Head of caudate nucleus (tissue), 42 donors: ENCODE data around the gene DHDH.
"Not testable (repeated sequence)": the region's sequence is repeated elsewhere in the genome, so short reads cannot be mapped to it uniquely, and the experiment has no call there.

Experiments
- DNase-seq, 42 donors: peaks; one replicate each; pipeline versions ENCODE4 v3.0.0 to v3.0.0-alpha.2; 2020 to 2021; ENCODE audit warnings: mixed read lengths in 7 of 42
- intact Hi-C: fragments of 100-400 bp; cut with DNase I; formaldehyde crosslinking; loops from one replicate; pipeline ENCODE4 v1.15.0; 2022

DHDH gene

GRCh38 chr19:48913114-48913889, 20.2 kb upstream of the DHDH start:
- DNase-seq, result no peak
- intact Hi-C loops, result no loop called here

- no peak for DNase-seq
- intact Hi-C loops, result no loop called here
These were observed 19.3 kb upstream of the DHDH start for GRCh38 chr19:48914181-48914580.

GRCh38 chr19:48915757-48916156, 17.7 kb upstream of the DHDH start:
- intact Hi-C loops, result no loop called here
- DNase-seq, result no peak

GRCh38 chr19:48918071-48918470, 15.4 kb upstream of the DHDH start:
- no peak for DNase-seq
- intact Hi-C loops, result no loop called here

DNA sequence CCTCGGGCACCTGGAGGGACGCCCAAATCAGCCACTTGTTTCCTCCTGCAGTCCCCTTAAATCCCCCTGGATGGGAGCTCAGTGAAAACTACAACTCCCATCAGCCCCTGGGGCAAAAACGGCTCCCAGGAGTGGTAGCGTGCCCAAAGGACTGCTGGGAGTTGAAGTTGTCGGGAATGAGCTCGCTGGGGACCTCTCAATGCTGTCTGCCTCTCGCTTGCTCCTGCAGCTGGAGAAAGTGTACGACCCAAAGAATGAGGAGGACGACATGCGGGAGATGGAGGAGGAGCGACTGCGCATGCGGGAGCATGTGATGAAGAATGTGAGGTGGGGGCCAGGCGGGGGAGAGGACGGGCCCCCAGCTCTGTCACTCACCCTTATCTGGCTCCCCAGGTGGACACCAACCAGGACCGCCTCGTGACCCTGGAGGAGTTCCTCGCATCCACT, 14.7 kb upstream of the DHDH start:
- intact Hi-C loops, result no loop called here
- peak in 11 of 42 donors; percentile 10 to 46 (median 32) for DNase-seq

GRCh38 chr19:48919271-48919670, 14.2 kb upstream of the DHDH start:
- DNase-seq, intact Hi-C loops: not testable (repeated sequence)

GRCh38 chr19:48920949-48921348, 12.6 kb upstream of the DHDH start:
- DNase-seq, result no peak
- intact Hi-C loops, result no loop called here

DNA sequence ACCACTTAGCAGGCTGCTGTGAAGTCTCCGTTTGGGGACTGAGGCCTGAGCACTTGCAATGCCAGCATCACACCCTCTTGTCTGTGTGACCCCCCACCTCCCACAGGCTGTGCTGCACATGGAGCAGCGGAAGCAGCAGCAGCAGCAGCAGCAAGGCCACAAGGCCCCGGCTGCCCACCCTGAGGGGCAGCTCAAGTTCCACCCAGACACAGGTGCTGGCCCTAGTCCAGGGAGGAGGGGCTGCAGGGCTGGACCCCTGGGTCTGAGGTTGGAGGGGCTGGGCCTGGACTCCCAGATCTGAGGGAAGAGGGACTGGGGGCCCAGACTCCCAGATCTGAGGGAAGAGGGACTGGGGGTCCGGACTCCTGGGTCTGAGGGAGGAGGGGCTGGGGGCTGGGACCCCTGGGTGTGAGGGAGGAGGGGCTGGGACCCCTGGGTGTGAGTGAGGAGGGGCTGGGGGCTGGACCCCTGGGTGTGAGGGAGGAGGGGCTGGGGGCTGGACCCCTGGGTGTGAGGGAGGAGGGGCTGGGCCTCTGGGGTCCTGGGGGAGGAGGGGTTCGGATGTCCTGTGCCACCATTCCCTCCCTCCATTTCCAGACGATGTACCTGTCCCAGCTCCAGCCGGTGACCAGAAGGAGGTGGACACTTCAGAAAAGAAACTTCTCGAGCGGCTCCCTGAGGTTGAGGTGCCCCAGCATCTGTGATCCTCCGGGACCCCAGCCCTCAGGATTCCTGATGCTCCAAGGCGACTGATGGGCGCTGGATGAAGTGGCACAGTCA, 11.6 kb upstream of the DHDH start:
- intact Hi-C loops, result no loop called here
- no peak for DNase-seq

DNA sequence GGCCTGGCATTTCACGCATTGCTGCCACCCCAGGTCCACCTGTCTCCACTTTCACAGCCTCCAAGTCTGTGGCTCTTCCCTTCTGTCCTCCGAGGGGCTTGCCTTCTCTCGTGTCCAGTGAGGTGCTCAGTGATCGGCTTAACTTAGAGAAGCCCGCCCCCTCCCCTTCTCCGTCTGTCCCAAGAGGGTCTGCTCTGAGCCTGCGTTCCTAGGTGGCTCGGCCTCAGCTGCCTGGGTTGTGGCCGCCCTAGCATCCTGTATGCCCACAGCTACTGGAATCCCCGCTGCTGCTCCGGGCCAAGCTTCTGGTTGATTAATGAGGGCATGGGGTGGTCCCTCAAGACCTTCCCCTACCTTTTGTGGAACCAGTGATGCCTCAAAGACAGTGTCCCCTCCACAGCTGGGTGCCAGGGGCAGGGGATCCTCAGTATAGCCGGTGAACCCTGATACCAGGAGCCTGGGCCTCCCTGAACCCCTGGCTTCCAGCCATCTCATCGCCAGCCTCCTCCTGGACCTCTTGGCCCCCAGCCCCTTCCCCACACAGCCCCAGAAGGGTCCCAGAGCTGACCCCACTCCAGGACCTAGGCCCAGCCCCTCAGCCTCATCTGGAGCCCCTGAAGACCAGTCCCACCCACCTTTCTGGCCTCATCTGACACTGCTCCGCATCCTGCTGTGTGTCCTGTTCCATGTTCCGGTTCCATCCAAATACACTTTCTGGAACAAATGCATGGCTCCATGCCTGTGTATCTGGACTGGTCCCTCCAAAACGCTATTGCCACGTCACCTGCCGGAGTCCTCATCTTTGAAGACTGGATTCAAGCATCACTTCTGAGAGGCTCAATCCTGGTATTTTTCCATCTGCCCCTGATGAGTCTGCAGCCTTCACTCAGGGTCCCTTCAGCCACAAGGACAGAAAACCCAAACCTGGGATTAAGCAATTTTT, 10.7 kb upstream of the DHDH start:
- no peak for DNase-seq
- intact Hi-C loops, result no loop called here

- DNase-seq, result no peak
- intact Hi-C loops, result no loop called here
These were observed 8.2 kb upstream of the DHDH start for GRCh38 chr19:48925240-48925843.

GRCh38 chr19:48925890-48926289, 7.6 kb upstream of the DHDH start:
- intact Hi-C loops, DNase-seq: not testable (repeated sequence)

GRCh38 chr19:48926909-48927308, 6.6 kb upstream of the DHDH start:
- peak; percentile 38 to 90 (median 71) for DNase-seq
- intact Hi-C loops, result no loop called here

DNA sequence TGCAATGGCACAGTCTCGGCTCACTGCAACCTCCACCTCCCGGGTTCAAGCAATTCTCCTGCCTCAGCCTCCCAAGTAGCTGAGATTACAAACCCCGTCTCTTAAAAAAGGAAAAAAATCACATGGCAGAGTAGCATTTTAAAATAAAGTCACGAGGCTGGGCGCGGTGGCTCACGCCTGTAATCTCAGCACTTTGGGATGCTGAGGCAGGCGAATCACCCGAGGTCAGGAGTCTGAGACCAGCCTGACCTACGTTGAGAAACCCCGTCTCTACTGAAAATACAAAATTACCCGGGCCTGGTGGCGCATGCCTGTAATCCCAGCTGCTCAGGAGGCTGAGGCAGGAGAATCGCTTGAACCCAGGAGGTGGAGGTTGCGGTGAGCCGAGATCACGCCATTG, 5.8 kb upstream of the DHDH start:
- DNase-seq, intact Hi-C loops: not testable (repeated sequence)

GRCh38 chr19:48928164-48929025, 5.1 kb upstream of the DHDH start:
- intact Hi-C loops, result no loop called here
- no peak for DNase-seq

DNA sequence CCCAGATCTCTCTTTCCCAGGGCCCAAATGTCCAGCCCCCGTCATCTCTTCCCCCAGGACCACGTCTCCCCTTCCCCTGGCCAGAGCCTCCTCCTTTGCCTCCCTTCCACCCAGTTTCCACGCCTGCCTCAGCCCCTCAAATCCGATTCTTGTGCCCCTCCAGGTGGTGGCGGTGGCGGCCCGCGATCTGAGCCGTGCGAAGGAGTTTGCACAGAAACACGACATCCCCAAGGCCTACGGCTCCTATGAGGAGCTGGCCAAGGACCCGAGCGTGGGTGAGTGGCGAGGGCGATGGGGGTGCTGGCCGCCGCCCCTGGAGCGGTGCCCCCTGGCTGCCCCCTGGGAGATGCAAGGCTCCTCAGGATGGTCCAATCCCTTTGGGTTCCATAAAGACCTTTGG, 1.3 kb downstream of the DHDH start:
- no peak for DNase-seq
- intact Hi-C loops, result no loop called here

DNA sequence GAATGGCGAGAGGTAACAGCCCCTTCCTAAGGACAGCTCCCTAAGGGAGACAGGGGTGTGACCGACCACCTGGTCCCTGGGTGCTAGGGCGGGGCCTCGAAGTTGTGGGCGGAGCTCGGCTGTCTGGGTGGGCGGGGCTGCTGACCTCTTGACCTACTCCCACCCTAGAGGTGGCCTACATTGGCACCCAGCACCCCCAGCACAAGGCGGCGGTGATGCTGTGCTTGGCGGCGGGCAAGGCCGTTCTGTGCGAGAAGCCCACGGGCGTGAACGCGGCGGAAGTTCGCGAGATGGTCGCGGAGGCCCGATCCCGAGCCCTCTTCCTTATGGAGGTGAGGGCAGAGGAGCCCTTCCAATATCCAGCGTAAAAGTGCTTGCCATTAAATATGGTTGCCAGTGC, 2.4 kb downstream of the DHDH start:
- intact Hi-C loops, result no loop called here
- no peak for DNase-seq

DNA sequence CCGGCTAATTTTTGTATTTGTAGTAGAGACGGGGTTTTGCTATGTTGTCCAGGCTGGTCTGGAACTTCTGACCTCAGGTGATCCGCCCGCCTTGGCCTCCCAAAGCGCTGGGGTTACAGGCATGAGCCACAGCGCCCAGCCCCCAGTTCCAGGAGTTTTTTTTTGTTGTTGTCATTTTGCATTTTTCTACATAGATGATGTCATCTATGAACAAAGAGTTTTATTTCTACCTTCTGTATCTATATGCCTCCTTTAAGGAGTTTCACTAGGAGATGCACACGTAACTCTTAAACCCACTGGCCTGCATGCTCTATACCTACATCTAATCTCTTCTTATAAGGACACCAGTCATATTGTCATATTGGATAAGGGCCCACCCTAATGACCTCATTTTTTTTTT, 4.8 kb downstream of the DHDH start:
- intact Hi-C loops, result no loop called here
- DNase-seq, result no peak

DNA sequence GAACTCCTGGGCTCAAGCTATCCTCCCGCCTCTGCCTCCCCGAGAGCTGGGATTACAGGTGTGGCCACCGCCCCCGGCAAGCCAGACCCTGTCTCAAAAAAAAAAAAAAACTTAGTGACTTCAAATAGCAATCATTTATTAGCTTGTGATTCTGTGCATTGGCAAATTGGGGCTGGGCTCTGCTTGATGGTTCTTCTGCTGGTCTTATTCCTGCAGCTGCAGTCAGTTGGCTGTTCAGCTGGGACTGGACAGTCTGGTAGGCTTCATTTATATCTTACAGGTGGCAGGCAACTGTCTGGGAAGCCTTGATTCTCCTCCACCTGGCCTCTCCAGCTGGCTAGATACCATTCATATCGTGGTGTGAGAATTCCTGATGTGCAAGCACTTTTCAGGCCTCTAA, 7.4 kb downstream of the DHDH start:
- DNase-seq, result no peak
- intact Hi-C loops, result no loop called here
